Lower leg skin (tissue), 4 donors: ENCODE data around the gene RBFOX2. TPM values are rescaled to one million over a fixed set of nuclear protein-coding genes. Genes with fewer than 3 reads are reported as not detected.

Source experiments
- DNase-seq, 2 donors: peaks; one replicate each; pipeline ENCODE4 v3.0.0-alpha.2; 2019; ENCODE audit warnings: low spot score in 2 of 2
- H3K4me3 ChIP-seq: fragments of 200-600 bp; sonication (generic); 2 replicates; pipeline ENCODE4 v1.5.1; 2017; ENCODE audit warnings: mild to moderate bottlenecking, low read depth; ENCODE audit not compliant: poor library complexity, severe bottlenecking
- CTCF ChIP-seq, 3 donors: fragments of 450-650 bp; IDR thresholded peaks; one replicate each; pipeline ENCODE4 v1.5.1; 2016; ENCODE audit warnings: antibody characterized with exemption in 3 of 3, mild to moderate bottlenecking in 3 of 3, moderate library complexity in 2 of 3
- POLR2A ChIP-seq, 2 donors: fragments of 450-650 bp; IDR thresholded peaks; one replicate each; pipeline ENCODE4 v1.6.1; 2016 to 2017; ENCODE audit warnings: antibody characterized with exemption in 2 of 2, mild to moderate bottlenecking in 1 of 2, moderate library complexity in 1 of 2
- WGBS, 2 donors: methylation state at CpG; one replicate each; pipeline ENCODE4 v1.1.5; 2018; 5-methylcytosine and 5-hydroxymethylcytosine counted together
- intact Hi-C: fragments of 100-400 bp; cut with DNase I; formaldehyde crosslinking; loops from one replicate; pipeline ENCODE4 v1.15.0; 2023; ENCODE audit warnings: low total_unique reads
- total RNA-seq, 4 donors: library from RNA; depleted of rRNA; stranded (reverse); fragments of >200 nt; gene quantifications; one replicate each; pipeline ENCODE4 v1.1.0, GENCODE V29; 2016

RBFOX2 gene
- total RNA-seq, 4 donors from 2014 or later: 40.9 to 56.5 (median 51.1) TPM

DNA sequence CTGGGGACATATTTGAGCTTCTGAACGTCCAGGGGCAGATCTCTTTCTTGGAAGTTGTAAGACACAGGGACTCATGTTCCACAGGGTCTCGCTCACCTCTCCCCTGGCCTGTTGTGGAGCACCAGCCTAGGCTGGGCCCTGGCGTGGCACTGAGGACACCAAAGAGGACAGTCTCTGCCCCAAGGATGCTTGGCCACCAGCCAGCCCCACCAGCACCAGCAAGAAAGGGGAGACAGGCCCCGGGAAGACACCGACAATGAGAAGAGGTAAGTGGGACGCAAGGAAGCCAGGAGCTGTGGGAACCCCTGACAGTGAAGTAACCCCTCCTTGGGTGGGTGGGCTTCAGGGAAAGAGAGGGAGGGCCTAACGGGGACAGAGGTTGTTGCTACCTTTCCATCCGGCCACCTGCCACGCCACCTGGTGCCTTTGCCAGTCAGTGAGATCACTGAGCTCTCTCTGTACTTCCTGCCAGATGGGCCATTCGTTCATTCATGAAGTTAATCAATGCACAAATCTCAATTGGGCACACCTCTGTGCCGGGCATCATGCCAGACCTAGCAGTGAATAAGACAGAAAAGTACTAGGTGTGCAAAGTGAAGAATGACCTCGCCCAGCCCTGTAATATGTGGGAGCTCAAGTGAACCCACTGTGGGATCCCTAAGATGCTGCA lies 299.9 kb downstream of the RBFOX2 start:
- TF ChIP-seq POLR2A (IDR thresholded peaks at IDR 0.05) (no peak), CTCF (IDR thresholded peaks at IDR 0.05) (no peak)
- intact Hi-C loops: no loop called here
- WGBS, 2 donors: 61 to 71% methylated on average over 12 of the region's 12 CpGs
- no peak overlapping the region for H3K4me3 ChIP-seq
- no peak for DNase-seq

DNA sequence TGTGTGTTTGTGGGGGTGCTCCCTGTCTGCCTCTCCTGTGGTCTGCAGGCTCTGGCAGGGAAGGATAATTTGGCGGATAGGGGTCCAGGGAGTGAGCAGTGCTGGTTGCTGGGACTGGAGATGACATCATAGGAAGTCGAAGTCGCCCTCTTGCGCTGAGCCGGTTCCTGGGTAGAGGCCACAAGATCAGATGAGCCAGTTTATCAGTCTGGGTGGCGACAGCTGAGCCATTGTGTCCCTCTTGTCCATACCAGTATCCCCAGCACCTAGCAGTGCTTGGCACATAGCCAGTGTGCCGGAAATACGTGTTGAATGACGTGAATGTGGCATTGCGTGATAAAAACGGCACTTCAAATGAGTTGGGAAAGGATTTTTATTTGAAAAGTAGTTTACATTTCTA lies 301.2 kb downstream of the RBFOX2 start:
- 82 to 84% methylated on average over 11 of the region's 11 CpGs for WGBS, 2 donors
- H3K4me3 ChIP-seq: no peak overlapping the region
- TF ChIP-seq POLR2A (IDR thresholded peaks at IDR 0.05) (no peak), CTCF (IDR thresholded peaks at IDR 0.05) (no peak)
- no peak for DNase-seq
- intact Hi-C loops: no loop called here

DNA sequence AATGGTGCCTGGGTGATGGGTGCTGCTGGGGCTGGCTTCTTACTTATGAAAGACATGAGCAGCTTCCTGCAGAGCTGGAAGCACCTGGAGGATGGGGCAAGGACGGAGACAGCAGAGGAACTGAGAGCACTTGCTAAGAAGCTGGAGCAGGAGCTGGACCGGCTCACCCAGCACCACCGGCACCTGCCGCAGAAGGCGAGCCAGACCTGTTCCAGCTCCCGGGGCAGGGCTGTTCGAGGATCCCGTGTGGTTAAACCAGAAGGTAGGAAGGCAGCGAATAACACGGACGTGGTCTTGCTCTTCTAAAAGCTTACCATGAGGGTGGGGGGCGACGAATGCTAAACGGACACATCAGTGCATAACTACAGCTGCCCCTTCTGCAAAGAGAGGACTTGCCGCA lies 301.7 kb downstream of the RBFOX2 start:
- no peak for DNase-seq
- intact Hi-C loops: no loop called here
- no peak overlapping the region for H3K4me3 ChIP-seq
- 80 to 86% methylated on average over 15 of the region's 15 CpGs for WGBS, 2 donors
- no peak for TF ChIP-seq CTCF (IDR thresholded peaks at IDR 0.05)
- no peak for TF ChIP-seq POLR2A (IDR thresholded peaks at IDR 0.05)

- WGBS, 2 donors: 64 to 78% methylated on average over 6 of the region's 6 CpGs
- no peak for TF ChIP-seq POLR2A (IDR thresholded peaks at IDR 0.05)
- no peak for TF ChIP-seq CTCF (IDR thresholded peaks at IDR 0.05)
- H3K4me3 ChIP-seq: no peak overlapping the region
- no peak for DNase-seq
- intact Hi-C loops: no loop called here
Measured at GRCh38 chr22:35726398-35726797, 302.2 kb downstream of the RBFOX2 start.

GRCh38 chr22:35725521-35725920 lies 303.1 kb downstream of the RBFOX2 start:
- no peak overlapping the region for H3K4me3 ChIP-seq
- DNase-seq: no peak
- TF ChIP-seq CTCF (IDR thresholded peaks at IDR 0.05) (no peak), POLR2A (IDR thresholded peaks at IDR 0.05) (no peak)
- 76 to 77% methylated on average over 11 of the region's 11 CpGs for whole genome bisulfite sequencing, 2 donors
- intact Hi-C loops: no loop called here

DNA sequence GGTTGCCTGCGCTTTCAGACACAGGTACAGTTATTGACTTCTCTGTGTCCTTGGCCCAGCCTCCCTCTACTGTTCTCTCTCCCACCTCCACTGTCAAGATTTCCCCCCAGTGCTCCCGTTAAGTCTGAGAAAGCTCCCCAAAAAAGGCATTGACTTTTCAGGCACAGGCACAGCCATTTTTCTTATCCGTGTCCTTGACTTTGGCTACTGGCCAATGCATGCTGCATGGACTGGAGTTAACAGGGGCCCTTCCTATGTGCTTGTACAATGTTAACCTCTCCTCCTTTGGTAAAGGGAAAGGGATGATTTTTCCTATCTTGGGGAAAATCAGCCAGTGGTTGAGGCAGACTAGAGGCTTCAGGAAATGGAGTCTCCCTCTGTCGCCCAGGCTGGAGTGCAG lies 306.7 kb downstream of the RBFOX2 start:
- TF ChIP-seq POLR2A (IDR thresholded peaks at IDR 0.05) (no peak), CTCF (IDR thresholded peaks at IDR 0.05) (no peak)
- intact Hi-C loops: no loop called here
- H3K4me3 ChIP-seq: no peak overlapping the region
- no peak for DNase-seq
- 73 to 75% methylated on average over 4 of the region's 4 CpGs for WGBS, 2 donors
